Retinal pigment epithelial cell (primary cell): ENCODE data around the gene NCOA3.
A peak's percentile ranks its signal among the peaks of the same experiment; 100 is the strongest.

Experiments used
- DNase-seq: peaks from one replicate; pipeline ENCODE4 v3.0.0-alpha.2; 2010; ENCODE audit warnings: low read depth
- H3K4me3 ChIP-seq: 2 replicates; pipeline ENCODE4 v1.5.1; 2011; ENCODE audit warnings: mild to moderate bottlenecking, low read length, control low read depth, moderate library complexity
- CTCF ChIP-seq: conservative IDR thresholded peaks from 2 replicates; pipeline ENCODE4 v1.5.1; 2011; ENCODE audit warnings: low read depth, low read length, control low read depth, inconsistent platforms

Gene NCOA3

DNA sequence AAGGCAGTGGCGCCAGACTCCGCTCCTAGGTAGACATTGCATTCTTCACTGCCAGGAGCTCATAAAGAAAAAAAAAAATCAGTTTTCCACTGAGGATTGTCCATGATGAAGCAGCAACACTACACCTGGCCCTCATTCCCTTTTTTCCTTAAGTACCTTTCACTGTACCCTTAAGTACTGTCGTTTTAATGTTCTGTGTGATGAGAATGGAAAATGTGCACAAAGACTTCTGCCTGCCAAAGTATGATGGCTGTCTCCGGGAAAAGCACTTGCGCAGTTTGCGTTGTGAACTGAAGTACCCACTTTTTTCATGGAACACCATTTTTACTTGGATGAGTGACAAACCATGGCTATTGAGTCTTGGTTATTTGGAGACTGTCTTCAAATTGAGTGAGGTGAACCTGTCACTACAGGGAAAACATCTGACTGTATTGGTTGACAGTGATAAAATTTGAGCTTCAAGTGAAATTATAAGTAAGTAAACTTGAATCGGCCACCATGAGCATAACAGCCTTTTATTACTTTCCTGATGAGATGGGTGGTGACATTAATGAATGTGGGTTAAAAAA, 104.8 kb downstream of the NCOA3 start:
- no peak for DNase-seq
- H3K4me3 ChIP-seq = no peak overlapping the region
- no peak for TF ChIP-seq CTCF

- no peak overlapping the region for H3K4me3 ChIP-seq
- TF ChIP-seq CTCF = no peak
- DNase-seq = no peak
These were observed 105.4 kb downstream of the NCOA3 start for GRCh38 chr20:47606983-47607613.

DNA sequence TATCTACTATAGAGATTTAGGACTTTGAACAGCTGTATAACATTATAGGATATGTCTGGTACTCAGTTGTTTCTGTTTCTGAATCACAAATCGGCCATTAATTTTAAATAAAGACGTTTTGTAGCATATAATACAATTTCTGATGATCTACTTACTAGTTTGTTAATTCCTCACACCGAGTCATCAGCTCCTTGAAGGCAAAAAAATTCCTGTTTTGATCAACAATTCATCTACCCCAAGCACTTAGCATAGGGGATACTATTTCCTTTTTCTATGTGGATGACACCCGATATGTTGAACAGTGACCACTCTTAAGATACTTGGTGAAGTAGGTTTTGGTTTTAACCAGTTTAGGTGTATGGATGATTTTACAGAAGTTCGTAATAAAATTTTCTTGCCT, 107.3 kb downstream of the NCOA3 start:
- no peak for DNase-seq
- TF ChIP-seq CTCF = no peak
- H3K4me3 ChIP-seq = no peak overlapping the region

- peak; percentile 66 for DNase-seq
- TF ChIP-seq CTCF = no peak
- no peak overlapping the region for H3K4me3 ChIP-seq
These were observed 108.7 kb downstream of the NCOA3 start for GRCh38 chr20:47610247-47610944.

- no peak for TF ChIP-seq CTCF
- no peak overlapping the region for H3K4me3 ChIP-seq
- no peak for DNase-seq
These were observed 109.2 kb downstream of the NCOA3 start for GRCh38 chr20:47610945-47611250.

DNA sequence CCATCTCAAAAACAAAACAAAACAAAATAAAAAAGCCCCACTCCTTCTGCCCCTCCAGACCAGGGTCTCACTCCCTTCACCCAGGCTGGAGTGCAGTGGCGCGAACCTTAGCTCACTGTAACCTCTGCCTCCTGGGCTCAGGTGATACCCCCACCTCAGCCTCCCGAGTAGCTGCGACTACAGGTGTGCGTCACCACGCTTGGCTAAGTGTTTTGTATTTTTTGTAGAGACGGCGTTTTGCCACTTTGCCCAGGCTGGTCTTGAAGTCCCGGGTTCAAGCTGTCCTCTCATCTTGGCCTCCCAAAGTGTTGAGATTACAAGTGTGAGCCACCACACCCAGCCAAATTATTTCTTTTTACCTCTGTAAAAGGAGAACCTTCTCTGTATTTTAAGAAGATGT, 110.1 kb downstream of the NCOA3 start:
- no peak for DNase-seq
- no peak overlapping the region for H3K4me3 ChIP-seq
- no peak for TF ChIP-seq CTCF

DNA sequence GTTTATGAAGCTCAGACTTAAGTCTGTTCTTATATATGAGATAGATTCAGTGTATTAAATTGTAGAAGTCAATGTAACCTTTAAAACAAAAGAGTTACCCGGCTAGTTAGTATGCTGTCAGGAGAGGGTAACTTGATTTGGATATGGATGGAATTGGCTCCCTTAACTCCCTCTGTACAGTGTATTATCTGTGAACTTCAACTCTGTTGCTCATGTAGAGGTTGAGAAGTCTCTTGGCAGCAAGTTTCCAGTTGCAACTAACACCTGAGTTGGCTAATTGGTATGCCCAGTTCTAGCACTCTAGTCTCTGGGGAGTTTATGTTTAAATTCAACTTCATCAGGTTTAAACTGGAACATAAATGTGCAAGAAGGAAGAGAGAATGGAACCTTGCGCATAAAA, 111.0 kb downstream of the NCOA3 start:
- no peak for TF ChIP-seq CTCF
- H3K4me3 ChIP-seq = no peak overlapping the region
- DNase-seq = no peak
